HG02840 (cell line): ENCODE data around the gene SYTL3.
A peak's percentile ranks its signal among the peaks of the same experiment; 100 is the strongest.
"Not testable (repeated sequence)": the region's sequence is repeated elsewhere in the genome, so short reads cannot be mapped to it uniquely, and the experiment has no call there.

ENCODE experiments used
- ATAC-seq: cut with Tn5 transposase; IDR thresholded peaks from one replicate; pipeline ENCODE4 v1.9.1; 2021; ENCODE audit warnings: mild to moderate bottlenecking, moderate library complexity, moderate number of reproducible peaks; ENCODE audit not compliant: unreplicated experiment, low FRiP score

SYTL3 gene

DNA sequence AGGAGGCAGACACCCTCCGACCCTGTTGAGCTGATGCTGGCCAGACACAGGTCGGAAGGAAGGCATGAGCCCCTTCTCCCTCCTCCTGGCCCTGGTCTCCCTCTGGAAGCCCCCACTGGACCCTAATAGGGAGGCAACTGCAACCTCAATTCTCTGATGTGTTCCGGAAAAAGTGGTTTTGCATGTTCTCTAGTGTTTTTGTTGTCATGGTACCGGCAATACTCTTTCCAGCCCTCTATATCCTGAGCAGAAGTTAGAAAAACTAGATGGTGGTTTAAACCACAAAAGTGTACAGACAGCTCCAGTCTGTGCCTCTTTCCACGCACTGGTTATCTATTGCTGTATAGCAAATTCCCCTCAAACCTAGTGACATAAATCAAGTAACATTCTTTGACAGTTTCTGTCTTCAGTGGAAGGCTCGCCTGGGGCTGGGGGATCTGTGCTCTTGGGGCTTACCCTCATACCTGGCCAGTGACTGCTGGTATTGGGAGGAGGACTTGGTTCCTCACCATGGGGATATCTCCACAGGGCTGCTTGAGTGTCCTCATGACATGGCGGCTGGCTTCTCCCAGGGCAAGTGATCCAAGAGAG, 37.0 kb downstream of the SYTL3 start:
- peak; percentile 65 for ATAC-seq

DNA sequence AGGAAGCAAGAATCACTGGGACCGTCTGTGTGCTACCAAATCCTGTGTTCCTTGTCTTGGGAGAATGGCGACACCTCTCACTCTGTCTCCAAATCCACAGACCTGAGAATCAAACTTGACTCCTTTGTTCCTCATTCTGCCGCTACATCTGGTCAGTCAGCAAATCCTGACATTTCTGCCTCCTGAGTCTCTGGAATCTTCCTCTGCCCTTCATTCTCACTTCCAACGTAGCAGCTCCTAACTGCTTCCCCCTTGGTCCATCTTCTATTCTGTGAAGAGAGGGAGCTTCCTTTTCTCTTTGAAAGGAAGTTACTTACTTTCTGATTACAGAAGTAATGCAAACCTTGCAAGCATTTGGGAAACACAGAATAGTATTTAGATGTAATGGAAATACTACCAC, 37.7 kb downstream of the SYTL3 start:
- ATAC-seq, result no peak

DNA sequence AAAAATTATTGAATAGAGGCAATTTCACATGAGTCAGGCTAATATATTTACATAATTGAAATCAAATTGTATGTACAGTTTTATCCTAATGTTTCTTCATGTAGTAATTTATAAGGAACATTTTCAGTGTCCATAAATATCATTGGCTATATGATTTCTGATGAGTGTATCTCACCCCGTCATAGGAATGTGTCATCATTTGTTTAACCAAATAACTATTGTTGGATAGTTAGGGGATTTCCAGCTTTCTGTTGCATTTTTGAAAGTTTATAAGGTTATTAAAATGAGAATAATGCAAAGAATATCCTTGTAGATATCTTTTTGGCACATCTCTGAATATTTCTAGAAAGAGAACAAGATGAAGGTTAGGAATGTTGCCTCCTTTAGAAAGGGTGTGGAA, 39.0 kb downstream of the SYTL3 start:
- no peak for ATAC-seq

DNA sequence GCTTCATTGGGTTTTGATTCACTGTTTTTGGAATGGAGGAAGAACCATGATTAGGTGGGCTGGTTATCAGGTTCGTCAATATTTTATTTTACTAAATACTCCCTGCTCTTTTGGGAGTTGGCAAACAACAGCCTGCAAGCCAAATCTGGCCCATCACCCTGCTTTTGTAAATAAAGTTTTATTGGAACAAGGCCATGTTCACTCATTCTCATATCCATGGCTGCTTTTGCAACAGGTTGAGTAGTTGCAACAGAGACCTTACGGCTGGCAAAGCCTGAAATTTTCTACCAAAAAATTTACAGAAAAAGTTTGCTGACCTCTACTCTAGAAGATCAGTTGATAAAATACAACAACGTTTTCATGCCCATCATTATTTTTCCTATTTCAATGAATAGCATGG, 45.1 kb downstream of the SYTL3 start:
- ATAC-seq, result no peak

DNA sequence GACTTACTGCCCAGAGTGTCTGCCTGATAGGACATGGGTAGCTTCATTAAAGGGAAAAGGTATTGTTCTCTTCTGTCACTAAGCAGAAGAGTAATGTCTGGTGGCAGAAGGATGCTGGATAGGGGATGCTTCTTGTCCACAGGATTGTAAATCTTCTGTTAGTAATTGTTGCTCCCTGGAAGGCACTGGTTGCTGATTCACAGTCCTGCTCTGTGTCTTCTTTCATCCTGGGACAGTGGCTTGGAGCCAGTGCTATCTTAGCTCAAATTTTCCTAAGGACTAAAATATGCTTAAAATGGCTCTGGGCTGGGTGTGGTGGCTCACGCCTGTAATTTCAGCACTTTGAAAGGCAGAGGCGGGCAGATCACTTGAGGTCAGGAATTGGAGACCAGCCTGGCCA, 48.0 kb downstream of the SYTL3 start:
- no peak for ATAC-seq

DNA sequence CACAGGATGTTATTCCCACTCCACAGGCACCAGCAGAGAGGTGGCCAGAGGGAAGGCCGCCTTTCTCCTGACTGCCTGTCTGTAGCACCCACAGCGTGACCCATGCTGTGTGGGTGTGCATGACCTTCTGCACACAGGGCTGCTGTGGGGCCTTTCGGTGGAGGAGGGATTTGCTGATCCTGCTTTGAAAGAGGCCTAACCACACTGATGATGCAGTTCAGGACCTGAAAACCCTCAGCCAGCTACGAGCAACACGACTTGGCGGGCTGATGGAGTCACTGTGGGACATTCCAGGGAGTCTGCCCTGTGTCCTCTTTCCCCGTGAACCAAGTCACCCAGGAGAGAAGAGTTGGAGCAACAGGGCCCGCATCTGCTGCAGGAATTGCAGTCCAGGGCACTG, 49.1 kb downstream of the SYTL3 start:
- ATAC-seq, result no peak

DNA sequence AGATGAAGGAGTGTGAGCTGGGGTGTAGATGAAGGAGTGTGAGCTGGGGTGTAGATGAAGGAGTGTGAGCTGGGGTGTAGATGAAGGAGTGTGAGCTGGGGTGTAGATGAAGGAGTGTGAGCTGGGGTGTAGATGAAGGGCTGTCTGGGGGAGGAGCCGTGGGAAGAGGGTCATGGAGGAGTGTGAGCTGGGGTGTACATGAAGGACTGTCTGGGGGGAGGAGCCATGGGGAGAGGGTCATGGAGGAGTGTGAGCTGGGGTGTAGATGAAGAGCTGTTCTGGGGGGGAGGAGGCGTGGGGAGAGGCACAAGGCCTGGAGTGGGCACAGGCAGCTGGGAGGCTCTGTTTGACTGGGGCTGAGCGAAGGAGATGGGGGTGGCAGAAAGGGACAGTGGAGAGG, 51.4 kb downstream of the SYTL3 start:
- ATAC-seq, result not testable (repeated sequence)

DNA sequence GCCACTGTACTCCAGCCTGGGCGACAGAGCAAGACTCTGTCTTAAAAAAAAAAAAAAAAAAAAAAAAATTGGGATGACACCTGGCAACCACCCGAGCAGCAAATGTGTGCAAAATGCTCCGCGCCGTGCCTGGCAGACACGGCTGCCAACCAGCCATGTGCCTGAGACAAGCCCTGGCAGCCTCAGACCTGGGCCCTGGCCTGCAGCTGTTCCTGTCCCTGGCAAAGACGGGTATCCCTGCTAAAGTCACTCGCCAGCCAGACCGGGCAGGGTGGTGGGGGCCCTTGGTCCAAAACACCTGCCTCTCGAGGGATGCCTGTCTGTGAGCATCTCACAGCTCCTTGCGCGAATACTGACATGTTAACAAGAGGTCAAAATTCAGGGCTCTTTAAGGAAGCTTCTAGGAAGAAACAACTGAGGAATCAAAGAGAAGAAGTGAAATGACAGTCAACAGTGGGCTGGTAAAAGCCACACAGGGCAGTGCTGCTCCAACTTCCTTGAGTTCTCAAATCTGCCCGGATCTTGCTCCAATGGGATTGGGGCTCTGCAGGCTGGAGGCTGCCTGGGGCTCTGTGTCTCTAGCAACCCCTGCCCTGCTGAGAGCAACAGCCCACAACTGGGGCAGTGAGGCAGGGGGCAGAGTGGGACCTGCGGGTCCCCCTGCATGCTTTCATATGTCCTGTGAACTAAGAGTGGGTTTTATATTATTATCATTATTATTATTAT, 53.4 kb downstream of the SYTL3 start:
- ATAC-seq, result no peak

DNA sequence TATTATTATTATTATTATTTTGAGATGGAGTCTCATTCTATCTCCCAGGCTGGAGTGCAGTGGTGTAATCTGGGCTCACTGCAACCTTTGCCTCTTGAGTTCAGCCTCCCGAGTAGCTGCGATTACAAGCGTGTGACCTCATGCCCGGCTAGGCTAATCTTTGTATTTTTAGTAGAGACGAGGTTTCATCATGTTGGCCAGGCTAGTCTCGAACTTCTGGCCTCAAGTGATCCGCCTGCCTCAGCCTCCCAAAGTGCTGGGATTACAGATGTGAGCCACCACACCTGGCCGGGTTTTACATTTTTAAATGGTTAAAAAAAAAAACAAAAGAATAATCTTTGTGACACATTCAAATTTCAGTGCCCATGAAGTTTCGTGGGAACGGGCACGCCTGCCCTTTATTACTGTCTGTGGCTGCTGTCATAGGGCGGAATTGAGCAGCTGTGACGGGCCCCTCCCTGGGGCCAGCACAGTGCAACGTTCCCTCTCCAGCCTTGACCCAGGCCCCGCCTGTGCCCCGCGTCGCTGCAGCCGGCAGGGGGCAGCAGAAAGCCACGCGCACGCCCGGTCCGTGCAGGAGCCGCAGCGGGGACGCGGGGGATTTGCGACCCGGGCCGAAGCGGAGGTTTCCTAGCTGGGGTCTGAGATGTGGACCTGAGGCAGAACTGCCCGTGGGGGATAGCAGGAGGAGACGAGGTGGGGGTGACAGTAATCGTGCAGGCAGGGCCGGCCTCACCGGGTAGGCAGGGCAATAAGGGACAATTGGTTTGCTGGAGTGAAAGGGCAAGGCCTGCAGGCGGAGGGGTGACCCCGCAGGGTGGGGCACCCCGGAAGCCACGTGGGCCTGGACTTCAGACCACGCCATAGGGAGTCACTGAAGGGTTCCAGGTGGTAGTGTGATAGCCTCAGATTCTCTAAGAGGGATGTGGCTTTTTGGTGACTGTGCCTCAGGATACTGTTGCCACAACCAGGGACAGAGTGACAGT, 54.3 kb downstream of the SYTL3 start:
- ATAC-seq, result peak; percentile 91

DNA sequence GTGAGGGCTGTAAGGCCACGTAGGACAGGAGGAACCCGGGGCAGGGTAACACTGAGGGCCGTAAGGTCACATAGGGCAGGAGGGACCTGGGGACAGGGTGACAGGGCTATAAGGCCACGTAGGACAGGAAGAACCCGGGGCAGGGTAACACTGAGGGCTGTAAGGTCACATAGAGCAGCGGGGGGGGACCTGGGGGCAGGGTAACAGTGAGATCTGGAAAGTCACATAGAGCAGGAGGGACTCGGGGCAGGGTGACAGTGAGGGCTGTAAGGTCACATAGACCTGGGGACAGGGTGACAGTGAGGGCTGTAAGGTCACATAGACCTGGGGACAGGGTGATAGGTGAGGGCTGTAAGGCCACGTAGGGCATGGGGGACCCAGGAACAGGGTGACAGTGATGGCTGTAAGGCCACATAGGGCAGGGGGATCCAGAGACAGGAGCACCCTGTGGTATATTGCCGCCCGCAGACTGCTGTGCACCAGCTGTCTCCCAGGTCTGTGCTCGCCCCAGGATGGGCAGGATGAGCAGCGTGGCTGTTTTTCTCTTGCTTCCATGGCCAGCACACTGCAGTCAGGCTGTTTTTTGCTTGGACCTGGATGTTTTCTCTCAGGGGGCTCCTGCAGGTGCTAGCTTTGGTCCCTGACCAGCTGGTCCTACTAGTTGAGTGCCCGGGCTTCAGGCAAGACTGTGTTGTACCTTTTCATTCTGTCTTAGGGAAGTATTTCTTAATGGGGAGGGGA, 55.7 kb downstream of the SYTL3 start:
- ATAC-seq, result no peak

DNA sequence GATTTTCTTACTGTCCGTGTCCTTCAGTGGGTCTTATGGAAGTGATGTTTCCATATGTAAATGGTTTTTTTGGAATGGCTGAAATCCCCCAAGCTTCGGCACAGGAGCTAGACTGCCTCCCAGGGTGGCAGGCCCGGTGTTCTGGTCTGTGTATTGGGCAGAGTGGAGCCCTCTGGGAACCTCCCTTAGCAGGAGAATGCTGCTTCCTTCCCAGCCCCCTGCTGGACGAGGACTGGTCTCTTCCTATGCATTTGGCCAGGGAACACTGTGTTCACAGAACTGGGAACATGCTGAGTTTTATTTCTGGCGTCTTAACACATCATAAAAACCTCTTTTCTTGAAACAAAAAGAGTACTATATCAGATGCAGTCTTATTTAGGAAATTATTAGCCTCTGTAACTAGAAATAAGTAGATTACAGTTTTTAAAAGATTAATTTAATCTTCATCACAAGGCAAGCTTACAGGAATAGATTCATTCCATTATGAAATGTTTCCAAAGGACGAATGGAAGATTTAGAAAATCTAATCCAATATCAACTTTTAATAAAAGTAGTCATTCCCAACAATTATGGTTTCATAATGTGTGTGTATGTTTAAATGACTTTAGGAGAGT, 56.6 kb downstream of the SYTL3 start:
- ATAC-seq, result no peak

DNA sequence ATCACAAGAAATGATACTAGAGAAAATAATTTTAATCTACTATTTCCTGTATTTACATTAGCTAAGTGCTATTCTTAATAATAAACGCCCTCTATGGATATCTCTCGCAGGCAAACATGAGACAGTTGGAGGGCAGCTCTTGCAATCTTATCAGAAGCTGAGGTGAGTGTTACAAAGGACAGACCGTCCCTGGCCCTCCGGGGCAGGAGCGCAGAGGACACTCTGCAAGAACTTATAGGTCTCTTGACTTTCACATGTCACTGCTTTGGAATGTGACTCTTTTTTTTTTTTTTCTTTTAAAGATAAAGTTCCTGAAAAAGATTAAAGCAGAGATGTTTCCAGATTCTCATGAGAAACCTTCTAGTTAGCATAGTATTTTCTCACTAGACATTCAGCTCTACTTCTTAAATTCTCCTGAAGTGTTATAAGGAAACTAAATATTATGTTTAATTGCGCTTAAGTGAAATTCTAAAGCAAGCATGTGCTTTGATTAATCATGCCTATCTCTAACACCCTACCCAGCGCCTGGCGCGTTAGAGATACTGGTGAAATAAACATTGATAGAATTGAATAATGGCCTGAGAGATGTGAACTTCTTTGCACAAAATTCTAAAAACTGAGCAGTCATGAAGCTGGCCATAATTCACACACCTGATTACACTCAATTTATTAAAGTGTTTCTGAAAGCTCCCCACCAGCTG, 57.4 kb downstream of the SYTL3 start:
- no peak for ATAC-seq

DNA sequence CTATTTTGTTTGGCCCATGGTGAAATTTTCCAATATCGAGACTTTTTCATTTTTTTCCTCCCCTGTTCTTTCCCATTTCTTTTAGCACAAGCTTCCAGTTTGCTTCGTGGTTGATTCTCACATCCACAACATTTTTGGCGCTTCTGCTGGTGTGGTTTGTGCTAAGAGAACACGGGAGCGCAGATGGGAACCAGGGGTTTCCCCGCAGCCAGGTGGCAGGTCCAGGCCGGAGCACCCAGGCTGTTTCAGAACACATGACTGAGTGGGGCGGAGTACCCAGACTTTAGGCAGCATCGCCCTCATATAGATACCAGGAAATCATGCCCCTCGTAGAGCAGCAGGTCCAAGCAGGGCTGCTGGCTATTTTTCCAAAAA, 58.0 kb downstream of the SYTL3 start:
- no peak for ATAC-seq

DNA sequence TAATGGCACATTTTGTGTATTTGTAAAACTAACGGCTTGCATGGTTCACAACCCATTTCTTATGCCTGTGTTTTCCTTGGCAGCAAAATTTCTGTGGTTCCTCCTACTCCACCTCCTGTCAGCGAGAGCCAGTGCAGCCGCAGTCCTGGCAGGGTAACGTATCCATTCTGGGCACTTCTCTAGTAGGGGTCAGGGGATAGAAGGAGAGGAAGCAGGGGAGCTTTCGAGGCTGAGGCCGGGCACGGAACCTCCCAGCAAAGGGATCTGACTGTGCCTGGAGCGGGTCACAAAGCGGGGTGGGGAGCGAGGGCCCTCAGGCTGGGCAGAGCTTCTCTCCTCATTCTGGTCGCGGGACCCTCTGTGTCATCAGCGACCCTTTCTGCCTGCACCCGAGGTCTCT, 58.4 kb downstream of the SYTL3 start:
- no peak for ATAC-seq

DNA sequence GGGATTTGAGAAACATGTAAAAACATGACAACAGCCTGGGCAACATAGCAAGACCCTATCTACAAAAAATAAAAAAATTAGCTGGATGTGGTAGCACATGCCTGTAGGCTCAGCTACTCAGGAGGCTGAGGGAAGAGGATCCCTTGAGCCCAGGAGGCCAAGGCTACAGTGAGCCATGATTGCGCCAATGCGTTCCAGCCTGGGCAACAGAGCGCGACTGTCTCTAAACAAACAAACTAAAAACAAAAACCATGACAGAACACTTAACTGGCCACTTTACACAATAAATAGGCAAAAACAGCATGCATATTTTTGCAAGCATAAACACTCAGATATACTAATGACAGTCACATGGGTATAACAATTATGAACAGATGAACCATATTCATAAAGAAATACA, 60.0 kb downstream of the SYTL3 start:
- no peak for ATAC-seq

DNA sequence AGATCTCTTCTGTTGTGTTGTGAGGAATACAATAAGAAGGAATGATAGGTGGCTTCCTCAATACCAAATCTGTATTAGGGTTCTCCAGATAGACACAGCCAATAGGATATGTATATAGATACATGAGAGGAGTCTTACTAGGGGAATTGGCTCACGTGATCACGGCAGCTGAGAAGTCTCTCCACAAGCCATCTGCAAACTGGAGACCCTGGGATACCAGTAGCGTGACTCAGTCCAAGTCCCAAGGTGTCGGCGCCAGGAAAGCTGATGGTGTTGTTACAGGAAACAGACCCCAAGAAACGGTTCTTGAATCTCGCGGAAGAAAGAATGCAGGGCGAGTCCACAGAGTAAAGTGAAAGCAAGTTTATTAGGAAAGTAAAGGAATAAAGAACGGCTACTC, 61.4 kb downstream of the SYTL3 start:
- no peak for ATAC-seq

DNA sequence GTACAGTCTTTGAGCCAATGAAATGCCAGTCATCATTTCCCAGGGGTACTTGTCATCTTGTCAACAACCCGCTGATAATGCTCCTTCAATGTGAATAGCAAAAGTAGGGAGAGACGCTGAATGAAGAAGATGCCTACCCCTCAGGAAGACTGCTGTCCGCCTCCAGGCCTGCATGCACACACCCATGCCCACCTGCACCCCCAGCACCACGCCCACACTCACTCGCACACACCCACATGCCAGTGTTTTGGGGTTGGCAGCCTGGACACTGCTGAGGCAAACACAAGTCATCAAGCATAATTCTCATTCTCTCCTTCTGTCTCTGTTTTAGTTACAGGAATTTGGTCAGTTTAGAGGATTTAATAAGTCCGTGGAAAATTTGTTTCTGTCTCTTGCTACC, 63.6 kb downstream of the SYTL3 start:
- ATAC-seq, result no peak

DNA sequence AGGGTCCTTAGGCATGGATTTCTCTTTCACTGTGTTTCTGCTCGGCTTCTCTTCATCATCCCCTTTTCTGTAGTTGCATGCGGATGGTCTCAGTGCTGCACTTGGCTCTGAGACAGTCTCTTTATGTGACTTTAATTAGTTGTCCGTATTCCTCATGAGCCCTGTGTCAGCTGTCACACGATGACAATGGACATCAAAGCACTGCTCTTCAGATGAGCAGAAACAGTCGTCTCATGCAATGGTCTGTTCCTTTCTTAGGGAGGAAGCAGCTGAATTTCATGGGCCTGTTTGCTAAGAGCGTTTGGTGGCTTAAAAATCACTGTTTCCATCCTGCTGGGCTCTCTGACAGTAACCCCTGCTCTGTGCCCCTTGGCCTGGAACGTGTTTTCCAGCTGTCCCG, 64.9 kb downstream of the SYTL3 start:
- no peak for ATAC-seq
